Central memory CD8-positive, alpha-beta T cell (primary cell): Measurements from ENCODE around the gene JDP2.
A peak's percentile ranks its signal among the peaks of the same experiment; 100 is the strongest.

Experiments used
- ATAC-seq: fragments of 150-1000 bp; cut with Tn5 transposase; replicated peaks from 2 replicates; pipeline ENCODE4 v1.10.0; 2022; ENCODE audit warnings: mild to moderate bottlenecking, moderate FRiP score, moderate number of reproducible peaks; ENCODE audit not compliant: poor library complexity, severe bottlenecking; ENCODE audit errors: extremely low read depth
- DNase-seq, 2 donors: peaks; one replicate each; pipeline ENCODE4 v3.0.0; 2021; ENCODE audit warnings: low spot score in 2 of 2
- H3K27ac Mint-ChIP-seq: one replicate; pipeline ENCODE4 v1.8.0; 2022; ENCODE audit warnings: low read depth, mild to moderate bottlenecking, moderate library complexity, mixed read lengths
- H3K27me3 Mint-ChIP-seq: one replicate; pipeline ENCODE4 v1.8.0; 2022; ENCODE audit warnings: mixed read lengths
- H3K36me3 Mint-ChIP-seq: one replicate; pipeline ENCODE4 v1.8.0; 2022; ENCODE audit warnings: mild to moderate bottlenecking, moderate library complexity, mixed read lengths; ENCODE audit not compliant: insufficient read depth
- H3K4me1 Mint-ChIP-seq: one replicate; pipeline ENCODE4 v1.8.0; 2022; ENCODE audit warnings: mixed read lengths
- H3K4me3 Mint-ChIP-seq: one replicate; pipeline ENCODE4 v1.8.0; 2022; ENCODE audit warnings: mild to moderate bottlenecking, moderate library complexity, mixed read lengths
- H3K9me3 Mint-ChIP-seq: one replicate; pipeline ENCODE4 v1.8.0; 2022; ENCODE audit warnings: mixed read lengths

JDP2 gene

GRCh38 chr14:75418850-75419768 lies 8.7 kb upstream of the JDP2 start:
- ATAC-seq (no peak), DNase-seq (no peak)
- no peaks in the 10 kb centered on the region for H3K36me3 Mint-ChIP-seq
- no peak overlapping the region for H3K4me3 Mint-ChIP-seq
- no peaks in the 10 kb centered on the region for H3K27me3 Mint-ChIP-seq
- H3K9me3 Mint-ChIP-seq, result no peaks in the 10 kb centered on the region
- H3K4me1 Mint-ChIP-seq, result no peaks in the 10 kb centered on the region
- no peak overlapping the region for H3K27ac Mint-ChIP-seq

- no peaks in the 10 kb centered on the region for H3K36me3 Mint-ChIP-seq
- H3K4me1 Mint-ChIP-seq, result no peaks in the 10 kb centered on the region
- ATAC-seq (no peak), DNase-seq (no peak)
- peaks cover 21% of the 10 kb centered on the region for H3K27me3 Mint-ChIP-seq
- H3K9me3 Mint-ChIP-seq, result no peaks in the 10 kb centered on the region
- no peak overlapping the region for H3K4me3 Mint-ChIP-seq
- no peak overlapping the region for H3K27ac Mint-ChIP-seq
These were observed 5.7 kb upstream of the JDP2 start for GRCh38 chr14:75422169-75422568.

- Mint-ChIP-seq H3K27me3 (peaks cover 32% of the 10 kb centered on the region), H3K9me3 (no peaks in the 10 kb centered on the region), H3K36me3 (peaks cover 2% of the 10 kb centered on the region), H3K4me1 (no peaks in the 10 kb centered on the region), H3K4me3 (no peak overlapping the region), H3K27ac (no peak overlapping the region)
- ATAC-seq (no peak), DNase-seq (no peak)
These were observed 3.3 kb upstream of the JDP2 start for GRCh38 chr14:75424496-75424895.

GRCh38 chr14:75425446-75425845 lies 2.4 kb upstream of the JDP2 start:
- Mint-ChIP-seq H3K4me3 (no peak overlapping the region), H3K27ac (no peak overlapping the region), H3K27me3 (peaks cover 38% of the 10 kb centered on the region), H3K9me3 (no peaks in the 10 kb centered on the region), H3K36me3 (peaks cover 2% of the 10 kb centered on the region), H3K4me1 (no peaks in the 10 kb centered on the region)
- ATAC-seq (no peak), DNase-seq (no peak)

GRCh38 chr14:75426332-75427125 lies 1.3 kb upstream of the JDP2 start:
- DNase-seq (no peak), ATAC-seq (no peak)
- Mint-ChIP-seq H3K4me3 (peak overlapping the region; percentile 54), H3K27me3 (peaks cover 38% of the 10 kb centered on the region), H3K4me1 (no peaks in the 10 kb centered on the region), H3K36me3 (peaks cover 2% of the 10 kb centered on the region), H3K27ac (no peak overlapping the region), H3K9me3 (no peaks in the 10 kb centered on the region)

- Mint-ChIP-seq H3K4me3 (peak overlapping the region; percentile 54), H3K36me3 (peaks cover 2% of the 10 kb centered on the region), H3K27ac (no peak overlapping the region), H3K9me3 (no peaks in the 10 kb centered on the region), H3K27me3 (peaks cover 38% of the 10 kb centered on the region), H3K4me1 (no peaks in the 10 kb centered on the region)
- DNase-seq (no peak), ATAC-seq (no peak)
These were observed 718 bp upstream of the JDP2 start for GRCh38 chr14:75427126-75427481.

- H3K36me3 Mint-ChIP-seq, result peaks cover 2% of the 10 kb centered on the region
- no peaks in the 10 kb centered on the region for H3K9me3 Mint-ChIP-seq
- H3K27me3 Mint-ChIP-seq, result peaks cover 38% of the 10 kb centered on the region
- H3K4me1 Mint-ChIP-seq, result no peaks in the 10 kb centered on the region
- DNase-seq (no peak), ATAC-seq (no peak)
- H3K27ac Mint-ChIP-seq, result no peak overlapping the region
- peak overlapping the region; percentile 70 for H3K4me3 Mint-ChIP-seq
These were observed 645 bp downstream of the JDP2 start for GRCh38 chr14:75428230-75429104.

- Mint-ChIP-seq H3K27ac (no peak overlapping the region), H3K9me3 (no peaks in the 10 kb centered on the region), H3K4me3 (no peak overlapping the region), H3K36me3 (peaks cover 2% of the 10 kb centered on the region), H3K4me1 (no peaks in the 10 kb centered on the region), H3K27me3 (peaks cover 38% of the 10 kb centered on the region)
- DNase-seq (no peak), ATAC-seq (no peak)
These were observed 1.7 kb downstream of the JDP2 start for GRCh38 chr14:75429562-75429961.

GRCh38 chr14:75430116-75430515 lies 2.3 kb downstream of the JDP2 start:
- no peak for ATAC-seq
- no peak for DNase-seq
- Mint-ChIP-seq H3K36me3 (peaks cover 2% of the 10 kb centered on the region), H3K4me1 (no peaks in the 10 kb centered on the region), H3K27ac (no peak overlapping the region), H3K27me3 (peaks cover 38% of the 10 kb centered on the region), H3K9me3 (no peaks in the 10 kb centered on the region), H3K4me3 (no peak overlapping the region)

GRCh38 chr14:75430526-75430925 lies 2.7 kb downstream of the JDP2 start:
- ATAC-seq (no peak), DNase-seq (no peak)
- H3K9me3 Mint-ChIP-seq, result no peaks in the 10 kb centered on the region
- no peak overlapping the region for H3K27ac Mint-ChIP-seq
- peaks cover 3% of the 10 kb centered on the region for H3K4me1 Mint-ChIP-seq
- no peak overlapping the region for H3K4me3 Mint-ChIP-seq
- H3K36me3 Mint-ChIP-seq, result peaks cover 2% of the 10 kb centered on the region
- H3K27me3 Mint-ChIP-seq, result peaks cover 34% of the 10 kb centered on the region

- ATAC-seq (no peak), DNase-seq (no peak)
- peaks cover 6% of the 10 kb centered on the region for H3K4me1 Mint-ChIP-seq
- peaks cover 2% of the 10 kb centered on the region for H3K36me3 Mint-ChIP-seq
- peaks cover 30% of the 10 kb centered on the region for H3K27me3 Mint-ChIP-seq
- H3K4me3 Mint-ChIP-seq, result no peak overlapping the region
- H3K9me3 Mint-ChIP-seq, result no peaks in the 10 kb centered on the region
- H3K27ac Mint-ChIP-seq, result no peak overlapping the region
These were observed 3.2 kb downstream of the JDP2 start for GRCh38 chr14:75430976-75431375.

- Mint-ChIP-seq H3K36me3 (peaks cover 2% of the 10 kb centered on the region), H3K27me3 (peaks cover 21% of the 10 kb centered on the region), H3K4me3 (no peak overlapping the region), H3K27ac (no peak overlapping the region), H3K4me1 (peaks cover 6% of the 10 kb centered on the region), H3K9me3 (no peaks in the 10 kb centered on the region)
- ATAC-seq (no peak), DNase-seq (no peak)
These were observed 4.0 kb downstream of the JDP2 start for GRCh38 chr14:75431827-75432226.
